ENCODE measurements around the gene RUNDC1.
A peak's percentile ranks its signal among the peaks of the same experiment; 100 is the strongest.

RUNDC1 gene

GRCh38 chr17:42980766-42981397 is 517 bp downstream of the RUNDC1 start (continued):
- TF ChIP-seq REST (tag by site-specific recombination; IDR thresholded peaks at IDR 0.05) (peak; percentile 24; the same call in 1 of the 2 replicates), ZBTB20 (tag by site-specific recombination; IDR thresholded peaks at IDR 0.05) (peak; percentile 90), ZNF311 (tag by site-specific recombination; IDR thresholded peaks at IDR 0.05; ENCODE audit: borderline replicate concordance) (no peak), KLF1 (tag by site-specific recombination; IDR thresholded peaks at IDR 0.05) (peak; percentile 45; the same call in 1 of the 2 replicates), ZNF221 (tag by site-specific recombination; IDR thresholded peaks at IDR 0.05; ENCODE audit: borderline replicate concordance) (no peak), PRDM2 (tag by site-specific recombination; IDR thresholded peaks at IDR 0.05; ENCODE audit: borderline replicate concordance) (0 out of 2 replicates have a peak, but pooled peaks have one; percentile 88), YY2 (tag by site-specific recombination; IDR thresholded peaks at IDR 0.05) (0 out of 2 replicates have a peak, but pooled peaks have one; percentile 15), HOXD13 (CRISPR knock-in tag; IDR thresholded peaks at IDR 0.05; ENCODE audit: borderline replicate concordance) (no peak)

DNA sequence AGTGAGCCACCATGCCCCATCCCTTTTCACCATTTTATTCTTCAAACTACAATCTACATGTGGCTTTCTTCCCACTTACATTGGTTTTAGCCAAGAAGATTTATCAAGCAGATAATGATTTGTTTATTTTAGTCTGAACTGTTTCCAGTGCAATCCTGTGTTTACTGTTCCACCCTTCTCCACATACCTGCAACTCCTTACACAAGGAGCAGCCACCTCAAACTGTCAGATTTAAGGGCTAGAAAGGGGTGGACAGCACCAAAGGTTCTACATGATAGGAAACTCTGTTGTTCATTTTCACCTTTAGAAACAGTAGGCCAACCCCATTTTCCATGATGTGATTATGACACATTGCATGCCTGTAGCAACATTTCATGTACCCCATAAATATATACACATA is 1.9 kb downstream of the RUNDC1 start:
- ChIA-PET CTCF (no interaction called here), POLR2A (interaction anchor here (0.6 to 4.2 kb wide), 4 partner anchors 15 to 385 kb away, joined by 3 to 26 read pairs (median 5); partner anchors contain the start of gene RPL27)
- H3K36me3 ChIP-seq (ENCODE audit: control insufficient read depth in 2 of 2, insufficient read depth in 1 of 2, low read length in 2 of 2): peaks cover 17 to 27% of the 10 kb centered on the region in 2 experiments
- no peak overlapping the region for H3K4me3 ChIP-seq (ENCODE audit: low read depth, low read length)
- H3K27ac ChIP-seq (ENCODE audit: extremely low read depth, low read depth, low read length): no peak overlapping the region
- H3K4me1 ChIP-seq (ENCODE audit: control insufficient read depth, insufficient read depth, low read length): peaks cover 10% of the 10 kb centered on the region
- TF ChIP-seq ZIC2 (tag by site-specific recombination; IDR thresholded peaks at IDR 0.05) (no peak), IKZF3 (tag by site-specific recombination; IDR thresholded peaks at IDR 0.05) (no peak), ZNF146 (tag by site-specific recombination; IDR thresholded peaks at IDR 0.05) (no peak), ZNF302 (tag by site-specific recombination; IDR thresholded peaks at IDR 0.05; ENCODE audit: low read depth) (no peak), ZNF555 (tag by site-specific recombination; conservative IDR thresholded peaks at IDR 0.05) (no peak), ZBTB7A (tag by site-specific recombination; IDR thresholded peaks at IDR 0.05; ENCODE audit: low read depth) (no peak), ZNF292 (tag by site-specific recombination; IDR thresholded peaks at IDR 0.05; ENCODE audit: borderline replicate concordance, low read depth) (no peak), ZNF830 (tag by site-specific recombination; IDR thresholded peaks at IDR 0.05; ENCODE audit: low read depth) (no peak), ZNF404 (tag by site-specific recombination; IDR thresholded peaks at IDR 0.05) (no peak)
- TF ChIP-seq, protein P1, sequence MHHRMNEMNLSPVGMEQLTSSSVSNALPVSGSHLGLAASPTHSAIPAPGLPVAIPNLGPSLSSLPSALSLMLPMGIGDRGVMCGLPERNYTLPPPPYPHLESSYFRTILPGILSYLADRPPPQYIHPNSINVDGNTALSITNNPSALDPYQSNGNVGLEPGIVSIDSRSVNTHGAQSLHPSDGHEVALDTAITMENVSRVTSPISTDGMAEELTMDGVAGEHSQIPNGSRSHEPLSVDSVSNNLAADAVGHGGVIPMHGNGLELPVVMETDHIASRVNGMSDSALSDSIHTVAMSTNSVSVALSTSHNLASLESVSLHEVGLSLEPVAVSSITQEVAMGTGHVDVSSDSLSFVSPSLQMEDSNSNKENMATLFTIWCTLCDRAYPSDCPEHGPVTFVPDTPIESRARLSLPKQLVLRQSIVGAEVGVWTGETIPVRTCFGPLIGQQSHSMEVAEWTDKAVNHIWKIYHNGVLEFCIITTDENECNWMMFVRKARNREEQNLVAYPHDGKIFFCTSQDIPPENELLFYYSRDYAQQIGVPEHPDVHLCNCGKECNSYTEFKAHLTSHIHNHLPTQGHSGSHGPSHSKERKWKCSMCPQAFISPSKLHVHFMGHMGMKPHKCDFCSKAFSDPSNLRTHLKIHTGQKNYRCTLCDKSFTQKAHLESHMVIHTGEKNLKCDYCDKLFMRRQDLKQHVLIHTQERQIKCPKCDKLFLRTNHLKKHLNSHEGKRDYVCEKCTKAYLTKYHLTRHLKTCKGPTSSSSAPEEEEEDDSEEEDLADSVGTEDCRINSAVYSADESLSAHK (tag by site-specific recombination; IDR thresholded peaks at IDR 0.05): no peak
- H3K9me3 ChIP-seq (ENCODE audit: control insufficient read depth, insufficient read depth, low read depth, low read length): no peaks in the 10 kb centered on the region

All from HEK293 (cell line).